ENCODE results near the gene LIPH.

DNA sequence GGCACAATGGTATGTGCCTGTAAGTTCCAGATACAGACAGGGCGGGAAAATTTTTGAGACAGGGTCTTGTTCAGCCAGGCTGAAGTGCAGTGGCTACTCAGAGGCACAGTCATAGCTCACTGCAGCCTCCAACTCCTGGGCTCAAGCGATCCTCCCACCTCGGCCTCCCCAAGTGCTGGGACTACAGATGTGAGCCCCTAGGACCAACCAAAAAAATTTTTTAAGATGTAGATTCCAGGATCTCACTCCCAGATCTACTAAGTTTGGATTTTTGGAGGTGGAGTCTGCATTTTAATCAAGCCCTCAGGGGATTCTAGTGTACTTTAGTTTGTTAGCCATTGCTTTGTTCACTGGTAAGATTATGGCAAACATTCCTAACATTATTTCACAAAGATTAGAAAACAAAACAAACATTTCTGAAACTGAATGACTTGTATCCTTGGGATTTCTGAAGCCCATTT is 2.7 kb downstream of the LIPH start:
- no peak for TF ChIP-seq EZH2 (IDR thresholded peaks at IDR 0.05; ENCODE audit: insufficient read depth, poor library complexity, severe bottlenecking)
- no peak for TF ChIP-seq EZH2phosphoT487 (IDR thresholded peaks at IDR 0.05; ENCODE audit: insufficient read depth, low read depth)

Measured in GM23248 (cell line).